NCI-H460 (cell line): Measurements from ENCODE around the gene ST6GALNAC3. TPM values are rescaled to one million over a fixed set of nuclear protein-coding genes. Genes with fewer than 3 reads are reported as not detected.

ENCODE experiments used
- DNase-seq: peaks from one replicate; pipeline ENCODE4 v3.0.0-alpha.2; 2016; ENCODE audit warnings: low read depth; ENCODE audit errors: extremely low read depth
- total RNA-seq: library from RNA; depleted of rRNA; stranded (reverse); fragments of >200 nt; shearing (Covaris generic); gene quantifications from 2 replicates; pipeline ENCODE4 v1.2.3, GENCODE V29; 2014

The ST6GALNAC3 gene
- total RNA-seq, 1 experiment from 2014 or later = 0.67 TPM

DNA sequence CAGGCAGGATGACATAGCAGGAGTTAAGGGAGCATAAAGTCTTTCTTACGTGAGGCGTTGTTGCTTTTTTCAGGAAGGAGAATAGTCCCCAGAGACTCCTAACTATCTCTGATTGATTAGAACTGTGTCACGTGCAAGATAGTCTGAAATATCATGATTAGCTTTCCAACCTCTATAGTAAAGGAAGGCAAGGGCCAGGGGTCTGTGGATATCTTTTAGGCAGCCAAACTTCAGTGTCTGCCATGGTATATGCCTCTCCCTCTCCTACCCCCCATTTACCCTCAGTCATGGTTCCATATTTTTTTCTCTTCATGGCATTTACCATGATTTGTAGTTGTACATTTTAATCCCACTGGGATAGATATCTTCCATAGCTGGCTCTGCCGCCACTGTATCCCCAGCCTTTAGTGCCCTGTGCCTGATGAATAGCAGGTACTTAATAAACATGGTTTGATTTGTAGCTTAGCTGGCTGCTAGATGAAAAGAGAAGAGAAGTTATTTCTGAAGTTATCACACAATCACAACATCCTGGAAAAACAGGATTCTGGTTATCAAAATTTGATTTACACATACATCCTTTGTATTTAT lies 474.1 kb downstream of the ST6GALNAC3 start:
- DNase-seq = no peak

GRCh38 chr1:76554283-76554682 lies 479.7 kb downstream of the ST6GALNAC3 start:
- DNase-seq = no peak

- no peak for DNase-seq
These were observed 487.7 kb downstream of the ST6GALNAC3 start for GRCh38 chr1:76562292-76562691.

DNA sequence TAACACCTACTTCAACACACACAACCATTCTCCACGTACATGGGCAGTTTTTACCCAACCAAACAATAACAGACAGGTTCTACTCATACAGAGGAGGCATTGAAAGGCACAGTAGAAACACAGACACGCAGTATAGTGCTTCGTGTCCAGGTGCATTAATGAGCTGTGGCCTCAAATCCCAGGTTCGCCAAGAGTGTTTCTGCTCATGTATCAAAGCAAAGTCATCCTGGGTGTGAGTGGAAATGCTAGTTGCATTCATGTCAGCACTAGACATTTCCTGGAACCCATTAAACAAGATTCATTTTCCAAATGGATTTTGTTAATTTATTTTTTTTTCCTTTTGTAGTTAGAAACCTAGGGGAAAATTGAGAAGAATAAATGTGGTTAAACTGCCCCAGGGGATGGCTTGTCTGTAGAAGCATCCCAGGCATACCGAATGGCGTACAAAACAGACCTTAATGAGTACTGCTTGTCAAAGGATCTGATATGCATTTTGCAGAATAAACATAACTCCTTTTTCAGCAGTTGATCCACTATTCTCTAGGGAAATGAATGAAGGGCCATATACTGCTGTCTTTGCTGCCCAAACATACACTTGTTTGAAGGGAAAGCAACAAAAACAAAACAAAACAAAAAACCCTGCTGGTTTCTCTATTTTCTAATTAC lies 494.2 kb downstream of the ST6GALNAC3 start:
- DNase-seq = no peak

- no peak for DNase-seq
These were observed 496.7 kb downstream of the ST6GALNAC3 start for GRCh38 chr1:76571248-76571647.

GRCh38 chr1:76572229-76572628 lies 497.7 kb downstream of the ST6GALNAC3 start:
- DNase-seq = no peak

GRCh38 chr1:76576876-76577524 lies 502.5 kb downstream of the ST6GALNAC3 start:
- no peak for DNase-seq

DNA sequence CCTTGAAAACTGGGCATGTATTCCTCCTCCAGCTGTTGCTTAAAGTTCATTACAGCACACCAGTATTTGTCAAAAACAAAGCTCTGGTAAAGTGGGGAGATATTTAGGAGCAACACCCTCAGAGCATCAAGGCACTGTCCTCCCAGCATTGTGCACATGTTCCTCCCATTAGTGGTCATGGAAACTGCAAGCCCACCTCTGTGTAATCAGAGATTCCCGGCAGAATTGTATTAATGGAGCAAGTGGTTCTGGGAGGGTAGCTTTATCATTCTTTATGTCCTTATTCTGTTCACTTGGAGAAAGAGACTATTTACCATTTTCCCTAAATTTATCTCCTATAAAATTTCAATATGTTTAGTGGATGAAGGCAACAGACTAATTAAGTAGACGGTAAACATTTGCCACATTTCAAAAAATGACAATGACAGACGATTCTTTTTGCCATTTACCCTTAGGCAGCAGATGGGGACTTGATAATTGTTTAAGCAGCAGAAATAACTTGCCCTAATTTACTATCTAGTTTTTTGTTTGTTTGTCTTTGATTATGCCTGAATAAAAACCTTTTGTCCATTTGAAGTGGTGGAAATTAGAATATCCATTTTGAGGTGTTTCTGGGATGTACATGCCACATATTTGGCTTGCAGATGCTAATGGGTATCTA lies 503.1 kb downstream of the ST6GALNAC3 start:
- no peak for DNase-seq

- no peak for DNase-seq
These were observed 505.7 kb downstream of the ST6GALNAC3 start for GRCh38 chr1:76580206-76580605.

DNA sequence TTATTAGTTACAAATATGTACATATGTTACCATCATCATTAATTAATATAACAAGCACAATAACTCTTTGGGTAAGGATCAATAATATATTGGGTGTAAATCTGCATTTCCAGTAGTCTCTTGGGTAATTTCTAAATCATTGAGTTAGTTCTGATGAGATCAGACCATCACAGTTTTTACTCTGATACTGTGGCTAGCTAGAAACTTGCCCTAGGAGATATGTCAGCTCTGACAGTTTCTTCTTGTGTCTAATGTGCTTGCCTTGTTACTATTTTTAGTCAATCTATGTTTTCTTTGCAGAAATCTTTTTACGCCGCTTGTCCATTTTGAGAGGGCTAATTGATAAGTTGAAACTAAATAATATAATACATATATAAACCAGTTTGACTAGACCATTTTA lies 507.2 kb downstream of the ST6GALNAC3 start:
- DNase-seq = no peak

- no peak for DNase-seq
These were observed 508.8 kb downstream of the ST6GALNAC3 start for GRCh38 chr1:76583235-76583868.

DNA sequence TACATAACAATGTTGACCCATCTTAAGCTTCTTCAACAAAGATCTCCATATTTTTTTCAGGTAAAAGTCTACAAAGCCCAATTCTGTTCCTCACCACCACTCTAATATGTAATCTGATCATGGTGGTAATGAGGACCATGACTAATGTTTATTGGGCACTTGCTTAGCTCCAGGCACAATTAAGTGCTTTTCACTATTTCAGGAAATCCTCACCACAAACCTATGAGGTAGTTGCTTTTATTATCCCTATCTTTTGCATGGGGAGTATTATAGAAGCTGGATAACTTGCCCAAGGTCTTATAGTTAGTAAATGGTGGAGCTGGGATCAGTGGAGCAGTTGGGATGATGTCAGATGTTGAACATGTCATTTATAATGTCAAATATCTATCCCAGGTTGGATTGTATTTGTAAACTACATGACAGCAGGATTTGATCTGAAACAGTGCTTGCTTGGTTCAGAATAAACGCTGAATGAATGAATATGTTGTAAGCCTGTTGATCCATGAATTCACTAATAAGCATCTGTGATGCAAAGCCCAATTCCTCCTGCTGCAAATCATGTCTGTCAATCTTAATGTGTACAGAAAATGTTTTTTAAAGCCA lies 509.4 kb downstream of the ST6GALNAC3 start:
- DNase-seq = no peak

DNA sequence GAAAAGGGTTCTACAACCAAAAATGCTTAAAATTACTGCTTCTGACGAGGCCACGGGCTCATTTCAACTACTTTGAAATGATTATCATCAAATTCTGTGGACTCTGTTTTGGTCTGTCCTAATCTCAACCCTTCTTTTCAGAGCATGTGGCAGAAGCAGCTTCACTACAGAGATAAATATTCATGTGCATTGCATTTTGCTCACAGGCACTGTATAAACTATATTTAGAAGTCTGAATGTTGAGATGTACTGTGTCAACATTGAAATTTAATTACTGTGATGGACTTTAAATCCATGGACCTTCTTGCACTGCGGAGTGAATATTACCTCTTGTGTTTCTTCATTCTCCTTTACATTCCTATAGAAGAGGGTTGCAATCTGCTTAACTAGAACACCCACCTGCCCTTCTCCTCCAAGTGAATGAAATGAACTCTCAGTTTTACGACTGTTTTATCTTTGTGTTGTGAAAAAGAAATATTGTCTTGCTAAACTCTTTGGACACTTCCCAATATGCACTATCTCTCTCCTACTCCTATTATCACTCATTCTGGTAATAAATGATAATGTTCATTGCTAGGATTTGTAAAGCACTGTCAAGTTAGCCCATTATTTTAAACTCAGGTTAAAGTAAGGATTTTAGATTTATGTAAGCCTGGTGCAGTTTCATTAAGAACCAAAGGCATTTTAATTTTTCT lies 511.6 kb downstream of the ST6GALNAC3 start:
- DNase-seq = no peak

DNA sequence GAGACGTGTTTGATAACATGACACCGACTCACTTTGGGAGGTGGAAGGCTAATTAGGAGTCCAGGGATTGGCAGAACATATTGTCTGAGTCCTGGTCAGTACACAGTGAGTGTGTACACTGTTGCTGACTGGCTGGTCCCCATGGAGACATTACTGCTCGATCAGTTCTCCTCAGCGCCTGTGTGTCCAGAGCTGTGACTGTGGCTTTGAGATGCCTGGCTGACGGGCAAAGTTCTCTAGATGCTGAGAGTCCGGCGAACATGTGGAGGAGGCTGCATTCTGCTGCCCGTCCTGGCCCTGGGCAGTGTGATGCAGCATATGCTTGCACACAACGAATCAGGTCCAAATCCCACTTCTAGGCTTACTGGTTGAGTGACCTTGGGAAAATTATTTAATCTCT lies 512.7 kb downstream of the ST6GALNAC3 start:
- no peak for DNase-seq

- no peak for DNase-seq
These were observed 516.9 kb downstream of the ST6GALNAC3 start for GRCh38 chr1:76591461-76591860.

DNA sequence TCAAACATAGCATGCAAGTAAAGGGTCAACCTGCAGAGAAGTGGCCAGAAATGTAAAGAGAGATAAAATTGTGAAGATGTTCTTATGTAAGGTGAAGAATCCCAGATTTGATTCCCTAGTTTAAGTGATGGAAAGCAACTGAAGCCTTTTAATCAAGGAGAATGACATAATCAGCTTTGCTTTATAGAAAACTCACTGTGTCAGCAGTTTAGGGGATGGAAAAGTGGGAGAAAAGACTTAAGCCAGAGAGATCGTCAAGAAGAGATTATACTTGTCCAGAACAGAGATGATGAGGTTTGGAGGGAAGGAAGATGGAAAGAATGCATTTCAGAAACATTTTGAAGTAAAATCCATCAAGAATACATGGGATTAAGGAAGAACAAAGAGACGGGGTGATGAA lies 517.4 kb downstream of the ST6GALNAC3 start:
- no peak for DNase-seq

DNA sequence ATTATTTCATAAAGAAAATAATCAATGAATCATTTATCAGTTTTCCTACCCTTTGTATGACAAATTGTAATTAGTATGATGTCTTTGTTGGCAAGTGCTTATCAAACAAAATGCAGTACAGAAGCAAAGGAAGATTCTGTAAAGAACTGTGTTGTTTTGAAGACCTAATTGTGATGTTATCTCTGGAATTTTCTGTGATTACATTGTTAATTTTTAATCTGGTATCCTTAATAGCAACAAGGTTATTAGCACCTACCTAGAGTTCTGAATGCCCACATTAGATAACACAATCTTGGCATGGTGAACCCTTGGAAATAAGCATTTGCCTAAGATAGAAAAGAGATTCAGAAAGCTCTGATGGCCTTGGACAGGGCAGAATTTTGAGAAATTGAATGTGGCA lies 518.6 kb downstream of the ST6GALNAC3 start:
- DNase-seq = no peak

GRCh38 chr1:76593618-76594017 lies 519.1 kb downstream of the ST6GALNAC3 start:
- DNase-seq = no peak

DNA sequence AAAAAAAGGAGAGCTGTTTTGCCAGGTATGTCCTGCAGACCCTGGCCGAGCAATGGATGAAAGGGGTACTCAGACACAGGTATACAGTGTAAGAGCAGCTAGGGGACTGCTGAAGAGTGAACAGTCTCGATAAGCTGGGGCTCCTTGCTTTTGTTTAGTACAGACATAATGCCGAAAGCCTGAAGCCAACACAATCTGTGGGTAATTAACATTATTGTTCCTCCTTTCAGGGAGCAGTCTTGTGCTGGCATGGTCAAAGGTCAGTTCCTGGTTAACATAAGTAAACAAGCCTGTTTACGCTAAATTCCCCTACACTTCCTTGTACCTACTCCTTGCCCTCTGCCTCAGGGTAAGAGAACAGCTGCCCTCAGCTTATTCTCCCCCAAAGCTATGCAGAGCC lies 520.5 kb downstream of the ST6GALNAC3 start:
- no peak for DNase-seq

DNA sequence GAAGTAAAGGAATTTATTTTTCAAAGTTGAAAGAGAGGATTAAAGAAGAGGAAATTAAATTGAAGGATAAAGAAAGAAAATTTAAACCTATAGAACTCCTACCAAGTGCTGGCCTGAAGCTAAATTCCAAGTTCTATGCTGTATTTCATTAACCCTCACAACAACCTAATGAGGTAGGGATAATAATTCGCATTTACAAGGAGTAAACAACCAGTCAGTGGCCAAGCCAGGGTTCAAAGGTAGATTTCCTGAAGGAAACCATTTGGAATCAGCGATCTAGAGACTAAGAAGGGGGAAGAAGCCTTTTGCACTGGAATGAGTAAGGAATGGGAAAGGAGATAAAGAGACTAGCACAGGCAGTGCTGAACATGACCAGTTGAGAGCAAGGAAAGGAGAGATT lies 526.9 kb downstream of the ST6GALNAC3 start:
- no peak for DNase-seq
